Hepatocyte (in vitro differentiated cells): Measurements from ENCODE around the gene RCL1.

ENCODE experiments used
- CTCF ChIP-seq: fragments of 200-600 bp; sonication (generic); IDR thresholded peaks from 2 replicates; pipeline ENCODE4 v1.5.1; 2016; ENCODE audit warnings: antibody characterized with exemption, mild to moderate bottlenecking; ENCODE audit not compliant: poor library complexity
- EZH2 ChIP-seq: fragments of 200-600 bp; sonication (generic); IDR thresholded peaks from 2 replicates; pipeline ENCODE4 v1.6.1; 2016; ENCODE audit warnings: antibody characterized with exemption, mild to moderate bottlenecking, borderline replicate concordance
- EZH2phosphoT487 ChIP-seq: fragments of 200-600 bp; sonication (generic); IDR thresholded peaks from one replicate; pipeline ENCODE4 v1.6.1; 2018; ENCODE audit warnings: antibody characterized with exemption, mild to moderate bottlenecking, low read depth, moderate library complexity; ENCODE audit not compliant: unreplicated experiment, severe bottlenecking

- TF ChIP-seq CTCF (no peak), EZH2 (no peak), EZH2phosphoT487 (no peak)
Measured at GRCh38 chr9:4829969-4830368, 37.2 kb downstream of the RCL1 start.
